ENCODE measurements around the gene SPATS2L. TPM values are rescaled to one million over a fixed set of nuclear protein-coding genes. Genes with fewer than 3 reads are reported as not detected.

Gene SPATS2L
- total and polyA plus RNA-seq, 2 of the 13 experiments (the other 11 are each of a cell fraction or from before 2014, with no cell fraction given): 154 to 212 TPM

DNA sequence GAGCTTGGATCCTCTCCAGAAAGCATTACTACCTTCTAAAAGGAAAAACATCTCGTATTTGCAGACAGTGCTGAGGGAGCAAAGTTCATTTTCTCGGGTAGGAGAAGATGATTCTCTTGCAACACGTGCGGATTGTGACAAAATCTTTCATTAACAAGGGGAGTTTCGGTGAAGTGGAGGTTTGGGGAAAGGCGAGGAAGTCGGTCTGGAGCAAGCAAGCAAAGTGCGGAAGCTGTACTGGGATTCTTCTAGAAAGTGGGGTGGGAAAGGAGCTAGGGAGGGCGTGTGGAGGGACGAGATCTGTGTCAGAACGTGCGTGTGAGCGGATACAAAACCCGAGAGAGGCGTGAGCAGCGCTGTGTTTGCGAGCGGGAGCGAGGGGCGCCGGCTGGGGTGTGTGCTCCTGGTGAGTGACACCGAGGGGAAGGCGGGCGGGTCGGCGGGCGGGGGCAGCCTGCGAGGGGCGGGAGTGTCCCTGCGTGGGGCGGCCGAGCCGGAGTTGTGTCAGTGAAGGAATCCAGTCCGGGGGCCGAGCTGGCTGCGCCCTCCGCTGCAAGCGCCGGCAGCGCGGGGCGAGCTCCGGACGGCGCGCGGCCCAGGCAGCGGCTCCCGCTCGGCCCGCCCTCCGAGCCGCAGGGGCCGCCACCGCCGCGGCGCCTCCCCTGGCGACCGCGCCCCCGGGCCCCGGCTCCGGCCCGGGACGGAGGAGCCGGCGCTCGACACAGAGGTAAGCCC, at the start of gene SPATS2L (continued):
- peak; percentile 94 for TF ChIP-seq ZNF605 (CRISPR knock-in tag; IDR thresholded peaks at IDR 0.05)
- peak; percentile 71 for TF ChIP-seq FOXA3 (CRISPR knock-in tag; IDR thresholded peaks at IDR 0.05)
- peak; percentile 70 for TF ChIP-seq NFIC (IDR thresholded peaks at IDR 0.05; ENCODE audit: low read length)
- TF ChIP-seq, protein P1, sequence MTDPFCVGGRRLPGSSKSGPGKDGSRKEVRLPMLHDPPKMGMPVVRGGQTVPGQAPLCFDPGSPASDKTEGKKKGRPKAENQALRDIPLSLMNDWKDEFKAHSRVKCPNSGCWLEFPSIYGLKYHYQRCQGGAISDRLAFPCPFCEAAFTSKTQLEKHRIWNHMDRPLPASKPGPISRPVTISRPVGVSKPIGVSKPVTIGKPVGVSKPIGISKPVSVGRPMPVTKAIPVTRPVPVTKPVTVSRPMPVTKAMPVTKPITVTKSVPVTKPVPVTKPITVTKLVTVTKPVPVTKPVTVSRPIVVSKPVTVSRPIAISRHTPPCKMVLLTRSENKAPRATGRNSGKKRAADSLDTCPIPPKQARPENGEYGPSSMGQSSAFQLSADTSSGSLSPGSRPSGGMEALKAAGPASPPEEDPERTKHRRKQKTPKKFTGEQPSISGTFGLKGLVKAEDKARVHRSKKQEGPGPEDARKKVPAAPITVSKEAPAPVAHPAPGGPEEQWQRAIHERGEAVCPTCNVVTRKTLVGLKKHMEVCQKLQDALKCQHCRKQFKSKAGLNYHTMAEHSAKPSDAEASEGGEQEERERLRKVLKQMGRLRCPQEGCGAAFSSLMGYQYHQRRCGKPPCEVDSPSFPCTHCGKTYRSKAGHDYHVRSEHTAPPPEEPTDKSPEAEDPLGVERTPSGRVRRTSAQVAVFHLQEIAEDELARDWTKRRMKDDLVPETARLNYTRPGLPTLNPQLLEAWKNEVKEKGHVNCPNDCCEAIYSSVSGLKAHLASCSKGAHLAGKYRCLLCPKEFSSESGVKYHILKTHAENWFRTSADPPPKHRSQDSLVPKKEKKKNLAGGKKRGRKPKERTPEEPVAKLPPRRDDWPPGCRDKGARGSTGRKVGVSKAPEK (CRISPR knock-in tag; IDR thresholded peaks at IDR 0.05; ENCODE audit: borderline replicate concordance): no peak
- TF ChIP-seq MAF1 (CRISPR knock-in tag; IDR thresholded peaks at IDR 0.05; ENCODE audit: borderline replicate concordance): no peak
- no peak for TF ChIP-seq ZFP36 (IDR thresholded peaks at IDR 0.05; ENCODE audit: borderline replicate concordance, low read depth, low read length, partially characterized antibody)
- TF ChIP-seq RFXANK (CRISPR knock-in tag; IDR thresholded peaks at IDR 0.05): 0 out of 2 replicates have a peak, but pooled peaks have one; percentile 41
- no peak for TF ChIP-seq NR1H2 (CRISPR knock-in tag; IDR thresholded peaks at IDR 0.05; ENCODE audit: borderline replicate concordance, low read depth)
- peak; percentile 45; the same call in 1 of the 2 replicates for TF ChIP-seq ELF1 (CRISPR knock-in tag; IDR thresholded peaks at IDR 0.05)
- no peak for TF ChIP-seq NR3C1 (CRISPR knock-in tag; IDR thresholded peaks at IDR 0.05)
- peak; percentile 73 for TF ChIP-seq U2AF1 (optimal IDR thresholded peaks at IDR 0.05; ENCODE audit: low read depth, low read length)
- no peak for TF ChIP-seq CENPT (CRISPR knock-in tag; IDR thresholded peaks at IDR 0.05; ENCODE audit: low read depth)
- TF ChIP-seq KLF11 (CRISPR knock-in tag; IDR thresholded peaks at IDR 0.05): 0 out of 2 replicates have a peak, but pooled peaks have one; percentile 21
- TF ChIP-seq ZNF317 (CRISPR knock-in tag; IDR thresholded peaks at IDR 0.05): no peak
- peak; percentile 83 for TF ChIP-seq MYC (CRISPR knock-in tag; IDR thresholded peaks at IDR 0.05; ENCODE audit: borderline replicate concordance)
- TF ChIP-seq SMAD9 (CRISPR knock-in tag; IDR thresholded peaks at IDR 0.05): no peak
- peak; percentile 43; the same call in 1 of the 2 replicates for TF ChIP-seq SALL2 (CRISPR knock-in tag; IDR thresholded peaks at IDR 0.05)
- TF ChIP-seq, protein P2, sequence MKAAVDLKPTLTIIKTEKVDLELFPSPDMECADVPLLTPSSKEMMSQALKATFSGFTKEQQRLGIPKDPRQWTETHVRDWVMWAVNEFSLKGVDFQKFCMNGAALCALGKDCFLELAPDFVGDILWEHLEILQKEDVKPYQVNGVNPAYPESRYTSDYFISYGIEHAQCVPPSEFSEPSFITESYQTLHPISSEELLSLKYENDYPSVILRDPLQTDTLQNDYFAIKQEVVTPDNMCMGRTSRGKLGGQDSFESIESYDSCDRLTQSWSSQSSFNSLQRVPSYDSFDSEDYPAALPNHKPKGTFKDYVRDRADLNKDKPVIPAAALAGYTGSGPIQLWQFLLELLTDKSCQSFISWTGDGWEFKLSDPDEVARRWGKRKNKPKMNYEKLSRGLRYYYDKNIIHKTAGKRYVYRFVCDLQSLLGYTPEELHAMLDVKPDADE (CRISPR knock-in tag; IDR thresholded peaks at IDR 0.05): no peak
- TF ChIP-seq MED13 (CRISPR knock-in tag; IDR thresholded peaks at IDR 0.05): no peak
- no peak for TF ChIP-seq ZNF780A (CRISPR knock-in tag; IDR thresholded peaks at IDR 0.05)
- peak; percentile 64 for TF ChIP-seq TBL1XR1 (IDR thresholded peaks at IDR 0.05; ENCODE audit: borderline replicate concordance, low read length, partially characterized antibody)
- TF ChIP-seq, protein P3, sequence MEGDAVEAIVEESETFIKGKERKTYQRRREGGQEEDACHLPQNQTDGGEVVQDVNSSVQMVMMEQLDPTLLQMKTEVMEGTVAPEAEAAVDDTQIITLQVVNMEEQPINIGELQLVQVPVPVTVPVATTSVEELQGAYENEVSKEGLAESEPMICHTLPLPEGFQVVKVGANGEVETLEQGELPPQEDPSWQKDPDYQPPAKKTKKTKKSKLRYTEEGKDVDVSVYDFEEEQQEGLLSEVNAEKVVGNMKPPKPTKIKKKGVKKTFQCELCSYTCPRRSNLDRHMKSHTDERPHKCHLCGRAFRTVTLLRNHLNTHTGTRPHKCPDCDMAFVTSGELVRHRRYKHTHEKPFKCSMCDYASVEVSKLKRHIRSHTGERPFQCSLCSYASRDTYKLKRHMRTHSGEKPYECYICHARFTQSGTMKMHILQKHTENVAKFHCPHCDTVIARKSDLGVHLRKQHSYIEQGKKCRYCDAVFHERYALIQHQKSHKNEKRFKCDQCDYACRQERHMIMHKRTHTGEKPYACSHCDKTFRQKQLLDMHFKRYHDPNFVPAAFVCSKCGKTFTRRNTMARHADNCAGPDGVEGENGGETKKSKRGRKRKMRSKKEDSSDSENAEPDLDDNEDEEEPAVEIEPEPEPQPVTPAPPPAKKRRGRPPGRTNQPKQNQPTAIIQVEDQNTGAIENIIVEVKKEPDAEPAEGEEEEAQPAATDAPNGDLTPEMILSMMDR (CRISPR knock-in tag; IDR thresholded peaks at IDR 0.05): no peak
- 0 out of 2 replicates have a peak, but pooled peaks have one; percentile 21 for TF ChIP-seq TCF7 (IDR thresholded peaks at IDR 0.05; ENCODE audit: low read depth)
- no peak for TF ChIP-seq HOXA9 (CRISPR knock-in tag; IDR thresholded peaks at IDR 0.05; ENCODE audit: borderline replicate concordance)
- TF ChIP-seq ZNF766 (CRISPR knock-in tag; IDR thresholded peaks at IDR 0.05; ENCODE audit: borderline replicate concordance): 0 out of 2 replicates have a peak, but pooled peaks have one; percentile 34
- TF ChIP-seq ZNF180 (CRISPR knock-in tag; IDR thresholded peaks at IDR 0.05; ENCODE audit: borderline replicate concordance, low read depth): no peak
